Measurements from ENCODE around the gene CEP162.
"Not testable (repeated sequence)": the region's sequence is repeated elsewhere in the genome, so short reads cannot be mapped to it uniquely, and the experiment has no call there.

The CEP162 gene

DNA sequence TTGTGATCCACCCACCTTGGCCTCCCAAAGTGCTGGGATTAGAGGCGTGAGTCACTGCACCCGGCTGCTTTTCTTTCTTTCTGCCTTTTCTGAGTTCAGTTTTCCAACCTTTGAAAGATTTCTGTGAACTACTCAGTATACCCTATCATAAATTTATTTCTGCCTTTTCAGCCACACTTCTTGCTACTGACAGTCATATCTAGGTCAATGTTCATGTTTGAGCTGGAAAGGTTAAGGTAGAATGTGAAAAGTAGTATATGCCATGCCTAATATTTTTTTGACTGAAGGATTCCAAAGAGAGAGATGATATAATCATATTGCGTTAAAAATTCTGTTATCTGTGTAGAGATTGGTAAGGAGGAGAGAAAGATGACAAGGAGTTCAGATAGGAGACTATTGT, 25.9 kb upstream of the CEP162 start:
- no peak for DNase-seq (ENCODE audit: low read depth)
- TF ChIP-seq, protein P1, sequence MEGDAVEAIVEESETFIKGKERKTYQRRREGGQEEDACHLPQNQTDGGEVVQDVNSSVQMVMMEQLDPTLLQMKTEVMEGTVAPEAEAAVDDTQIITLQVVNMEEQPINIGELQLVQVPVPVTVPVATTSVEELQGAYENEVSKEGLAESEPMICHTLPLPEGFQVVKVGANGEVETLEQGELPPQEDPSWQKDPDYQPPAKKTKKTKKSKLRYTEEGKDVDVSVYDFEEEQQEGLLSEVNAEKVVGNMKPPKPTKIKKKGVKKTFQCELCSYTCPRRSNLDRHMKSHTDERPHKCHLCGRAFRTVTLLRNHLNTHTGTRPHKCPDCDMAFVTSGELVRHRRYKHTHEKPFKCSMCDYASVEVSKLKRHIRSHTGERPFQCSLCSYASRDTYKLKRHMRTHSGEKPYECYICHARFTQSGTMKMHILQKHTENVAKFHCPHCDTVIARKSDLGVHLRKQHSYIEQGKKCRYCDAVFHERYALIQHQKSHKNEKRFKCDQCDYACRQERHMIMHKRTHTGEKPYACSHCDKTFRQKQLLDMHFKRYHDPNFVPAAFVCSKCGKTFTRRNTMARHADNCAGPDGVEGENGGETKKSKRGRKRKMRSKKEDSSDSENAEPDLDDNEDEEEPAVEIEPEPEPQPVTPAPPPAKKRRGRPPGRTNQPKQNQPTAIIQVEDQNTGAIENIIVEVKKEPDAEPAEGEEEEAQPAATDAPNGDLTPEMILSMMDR (conservative IDR thresholded peaks at IDR 0.05; ENCODE audit: low read depth, low read length) = no peak
- H3K4me3 ChIP-seq (ENCODE audit: low read depth, low read length) = no peak overlapping the region

DNA sequence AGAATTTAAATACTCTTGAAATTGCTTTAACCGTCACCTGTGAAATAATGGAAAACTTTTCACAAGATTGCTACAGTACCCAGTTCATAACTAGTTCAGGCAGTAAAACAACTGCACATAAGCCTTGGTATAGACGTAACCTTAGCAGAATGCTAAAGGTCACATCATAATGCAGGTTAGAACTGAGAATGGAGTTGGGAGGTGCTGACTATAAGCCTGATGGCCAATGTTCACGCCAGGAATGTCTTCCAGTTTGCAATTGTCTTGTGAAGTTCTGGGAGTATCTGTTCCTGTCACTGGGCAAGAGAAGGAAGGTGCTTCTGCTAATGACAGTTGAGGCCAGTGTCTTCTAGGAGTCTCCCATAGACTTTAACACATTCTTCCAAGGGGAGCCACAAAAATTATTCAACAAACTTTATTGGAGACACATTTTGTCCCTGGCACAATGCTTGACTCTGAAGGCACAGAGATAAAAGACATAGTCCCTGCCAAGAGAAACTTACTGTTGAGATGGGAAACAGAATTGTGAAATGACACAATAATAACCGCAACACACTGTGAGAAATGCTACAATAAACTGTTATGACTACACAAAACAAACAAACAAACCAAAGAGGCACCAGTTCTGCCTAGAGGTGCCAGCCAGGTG, 24.6 kb upstream of the CEP162 start:
- TF ChIP-seq, protein P1 (conservative IDR thresholded peaks at IDR 0.05; ENCODE audit: low read depth, low read length) = no peak
- DNase-seq (ENCODE audit: low read depth) = no peak
- H3K4me3 ChIP-seq (ENCODE audit: low read depth, low read length) = no peak overlapping the region

DNA sequence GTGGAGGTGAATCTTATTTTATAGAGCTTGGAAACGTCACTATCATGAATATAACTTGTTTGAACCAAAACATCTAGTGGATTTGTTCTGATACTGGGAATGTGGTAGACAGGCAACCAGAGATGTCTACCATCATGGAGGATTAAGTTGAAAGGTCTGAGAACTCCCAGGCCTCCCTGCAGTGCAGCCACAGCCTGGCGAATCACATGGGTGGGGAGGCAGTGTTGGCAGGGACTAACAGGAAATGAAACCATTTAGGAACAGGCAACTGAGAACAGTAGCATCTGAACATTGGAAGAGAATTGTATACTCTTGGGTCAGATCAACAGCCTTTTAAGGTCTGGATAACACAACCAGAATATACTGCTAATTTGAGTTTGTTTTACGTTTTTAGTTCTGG, 22.3 kb upstream of the CEP162 start:
- peak; percentile 57 for DNase-seq (ENCODE audit: low read depth)
- TF ChIP-seq, protein P1 (conservative IDR thresholded peaks at IDR 0.05; ENCODE audit: low read depth, low read length) = no peak
- H3K4me3 ChIP-seq (ENCODE audit: low read depth, low read length) = no peak overlapping the region

DNA sequence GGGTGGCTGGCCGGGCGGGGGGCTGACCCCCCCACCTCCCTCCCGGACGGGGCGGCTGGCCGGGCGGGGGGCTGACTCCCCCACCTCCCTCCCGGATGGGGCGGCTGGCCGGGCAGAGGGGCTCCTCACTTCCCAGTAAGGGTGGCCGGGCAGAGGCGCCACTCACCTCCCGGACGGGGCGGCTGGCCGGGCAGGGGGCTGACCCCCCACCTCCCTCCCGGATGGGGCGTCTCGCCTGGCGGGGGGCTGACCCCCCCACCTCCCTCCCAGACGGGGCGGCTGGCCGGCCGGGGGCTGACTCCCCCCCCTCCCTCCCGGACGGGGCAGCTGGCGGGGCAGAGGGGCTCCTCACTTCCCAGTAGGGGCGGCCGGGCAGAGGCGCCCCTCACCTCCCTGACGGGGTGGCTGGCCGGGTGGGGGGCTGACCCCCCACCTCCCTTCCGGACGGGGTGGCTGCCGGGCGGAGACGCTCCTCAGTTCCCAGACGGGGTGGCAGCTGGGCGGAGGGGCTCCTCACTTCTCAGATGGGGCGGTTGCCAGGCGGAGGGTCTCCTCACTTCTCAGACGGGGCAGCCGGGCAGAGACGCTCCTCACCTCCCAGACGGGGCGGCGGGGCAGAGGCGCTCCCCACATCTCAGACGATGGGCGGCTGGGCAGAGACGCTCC, 17.1 kb upstream of the CEP162 start:
- not testable (repeated sequence) for H3K4me3 ChIP-seq (ENCODE audit: low read depth, low read length); DNase-seq (ENCODE audit: low read depth)

DNA sequence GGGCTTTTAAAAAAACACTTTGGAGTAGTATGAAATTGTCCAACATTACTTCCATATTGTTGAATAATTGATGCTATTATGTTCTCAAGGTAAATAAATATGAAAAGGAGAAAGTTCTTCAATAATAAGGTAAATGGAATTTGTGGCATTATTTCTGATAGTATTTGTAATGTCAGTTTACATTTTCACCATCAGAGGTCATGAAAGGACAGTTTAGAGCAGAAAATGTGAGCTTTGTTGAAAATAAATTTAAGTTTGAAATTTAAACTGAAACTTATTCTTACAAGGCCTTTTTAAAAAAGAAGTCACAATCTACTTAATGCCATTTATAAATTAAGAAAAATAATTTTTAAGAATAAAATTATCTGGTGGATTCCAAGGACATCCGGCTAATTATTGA, 15.8 kb upstream of the CEP162 start:
- H3K4me3 ChIP-seq (ENCODE audit: low read depth, low read length) = no peak overlapping the region
- DNase-seq (ENCODE audit: low read depth) = peak; percentile 50
- TF ChIP-seq, protein P1 (conservative IDR thresholded peaks at IDR 0.05; ENCODE audit: low read depth, low read length) = no peak

DNA sequence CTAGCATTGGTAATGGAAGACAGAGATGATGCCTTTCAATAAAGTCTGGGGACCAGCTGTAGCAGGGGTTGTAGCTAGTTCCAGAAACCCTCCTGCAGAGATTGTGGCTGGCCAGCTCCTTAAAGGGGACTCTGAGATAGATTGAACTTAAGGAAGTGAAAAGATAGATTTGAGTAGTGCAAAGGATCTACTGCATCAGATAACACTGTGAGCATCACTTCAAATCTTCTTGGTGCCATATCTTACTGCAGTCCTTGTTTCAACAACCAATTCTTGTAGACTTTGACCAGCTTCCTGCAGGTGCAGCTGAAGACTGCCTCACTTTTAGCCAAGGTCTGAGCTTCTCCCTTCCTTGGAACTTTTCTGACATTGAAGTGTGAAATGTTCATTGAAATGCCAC, 14.8 kb upstream of the CEP162 start:
- TF ChIP-seq, protein P1 (conservative IDR thresholded peaks at IDR 0.05; ENCODE audit: low read depth, low read length) = no peak
- H3K4me3 ChIP-seq (ENCODE audit: low read depth, low read length) = no peak overlapping the region
- no peak for DNase-seq (ENCODE audit: low read depth)

DNA sequence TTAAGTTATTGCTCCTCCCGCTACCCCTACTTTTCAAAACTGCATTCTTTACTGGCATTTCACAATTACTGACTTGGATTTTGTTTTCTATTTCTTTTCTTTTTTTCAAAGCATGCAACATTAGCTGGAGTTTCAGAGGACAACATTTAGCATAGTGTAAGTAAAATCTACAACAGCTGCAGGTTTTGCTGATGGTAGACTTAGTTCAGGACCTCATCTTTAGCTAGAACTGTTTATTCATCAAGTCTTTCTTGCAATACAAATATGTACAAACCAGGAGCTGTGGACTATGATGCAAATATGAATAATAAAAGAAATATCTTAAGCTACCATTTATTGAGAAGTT, 728 bp upstream of the CEP162 start:
- TF ChIP-seq, protein P1 (conservative IDR thresholded peaks at IDR 0.05; ENCODE audit: low read depth, low read length) = no peak
- no peak for DNase-seq (ENCODE audit: low read depth)
- peak overlapping the region; percentile 94 for H3K4me3 ChIP-seq (ENCODE audit: low read depth, low read length)
